HepG2 (cell line): ENCODE measurements around the gene THOC6. TPM values are rescaled to one million over a fixed set of nuclear protein-coding genes. Genes with fewer than 3 reads are reported as not detected.

Experiments used
- ATF1 ChIP-seq: IDR thresholded peaks from 2 replicates; pipeline ENCODE4 v1.6.1; 2016; ENCODE audit warnings: mild to moderate bottlenecking, control low read depth
- E2F5 ChIP-seq: sonication (generic); formaldehyde crosslinking; conservative IDR thresholded peaks from 2 replicates; pipeline ENCODE4 v1.4.0; 2020; ENCODE audit warnings: missing genetic modification reagents
- FOXP4 ChIP-seq: sonication (generic); formaldehyde crosslinking; IDR thresholded peaks from 2 replicates; pipeline ENCODE4 v1.4.0; 2020; ENCODE audit warnings: missing genetic modification reagents
- GABPB1 ChIP-seq: IDR thresholded peaks from 2 replicates; pipeline ENCODE4 v1.6.1; 2016; ENCODE audit warnings: mild to moderate bottlenecking, missing genetic modification reagents, moderate library complexity, missing compliant biosample characterization
- HNF1B ChIP-seq: sonication (generic); formaldehyde crosslinking; IDR thresholded peaks from 2 replicates; pipeline ENCODE4 v1.5.1; 2020; ENCODE audit warnings: mild to moderate bottlenecking, moderate library complexity, missing genetic modification reagents
- SALL1 ChIP-seq: sonication (generic); formaldehyde crosslinking; IDR thresholded peaks from 2 replicates; pipeline ENCODE4 v1.8.0; 2022; ENCODE audit warnings: mild to moderate bottlenecking, missing genetic modification reagents
- SIX4 ChIP-seq: sonication (generic); formaldehyde crosslinking; IDR thresholded peaks from 2 replicates; pipeline ENCODE4 v1.4.0; 2020; ENCODE audit warnings: missing genetic modification reagents
- SMAD9 ChIP-seq: sonication (generic); formaldehyde crosslinking; IDR thresholded peaks from 2 replicates; pipeline ENCODE4 v1.5.1; 2020; ENCODE audit warnings: mild to moderate bottlenecking, missing genetic modification reagents
- SP5 ChIP-seq: IDR thresholded peaks from 2 replicates; pipeline ENCODE4 v1.6.1; 2016; ENCODE audit warnings: low read depth, borderline replicate concordance
- STAT6 ChIP-seq: sonication (generic); formaldehyde crosslinking; IDR thresholded peaks from 2 replicates; pipeline ENCODE4 v1.4.0; 2020; ENCODE audit warnings: missing genetic modification reagents, mild to moderate bottlenecking, borderline replicate concordance
- ZKSCAN1 ChIP-seq: fragments of 150-350 bp; IDR thresholded peaks from 2 replicates; pipeline ENCODE4 v1.6.1; 2014; ENCODE audit warnings: low read length
- ZNF382 ChIP-seq: sonication (generic); formaldehyde crosslinking; IDR thresholded peaks from 2 replicates; pipeline ENCODE4 v1.5.0; 2020; ENCODE audit warnings: missing genetic modification reagents, mild to moderate bottlenecking, borderline replicate concordance
- ZNF510 ChIP-seq: sonication (generic); formaldehyde crosslinking; IDR thresholded peaks from 2 replicates; pipeline ENCODE4 v1.4.0; 2020; ENCODE audit warnings: low read depth, mild to moderate bottlenecking, missing genetic modification reagents
- polyA plus RNA-seq, 8 experiments: library from polyadenylated mRNA; depleted of rRNA in 3 of 8; stranded (reverse) in 7 of 8; unstranded in 1 of 8; fragments of >200 nt; fragmentation: Illumina TruSeq in 4 of 8; extraction: Trizol in 4 of 8; gene quantifications; 2 replicates each; pipeline versions ENCODE4 v1.2.1 to v1.2.3, GENCODE V29; 2011 to 2016; ENCODE audit warnings: low read depth in 4 of 8, missing spikeins in 1 of 8, mixed read lengths in 1 of 8; ENCODE audit not compliant: insufficient read depth in 1 of 8
- total RNA-seq, 5 experiments: library from RNA; depleted of rRNA; stranded (reverse); fragments of >200 nt; fragmentation: Illumina TruSeq; extraction: Trizol; gene quantifications; 2 replicates each; pipeline ENCODE4 v1.2.3, GENCODE V29; 2016; ENCODE audit warnings: low read depth in 1 of 5
- TF ChIP-seq, protein P1 (sequence below): IDR thresholded peaks from 2 replicates; pipeline ENCODE4 v1.4.0; 2020; ENCODE audit warnings: mild to moderate bottlenecking, missing genetic modification reagents
- TF ChIP-seq, protein P2 (sequence below): sonication (generic); formaldehyde crosslinking; IDR thresholded peaks from 2 replicates; pipeline ENCODE4 v1.9.0; 2022; ENCODE audit warnings: missing genetic modification reagents, mild to moderate bottlenecking, borderline replicate concordance

Gene THOC6
- total and polyA plus RNA-seq, 2 of the 13 experiments (the other 11 are each of a cell fraction or from before 2014, with no cell fraction given) = 32.1 to 37.0 TPM

DNA sequence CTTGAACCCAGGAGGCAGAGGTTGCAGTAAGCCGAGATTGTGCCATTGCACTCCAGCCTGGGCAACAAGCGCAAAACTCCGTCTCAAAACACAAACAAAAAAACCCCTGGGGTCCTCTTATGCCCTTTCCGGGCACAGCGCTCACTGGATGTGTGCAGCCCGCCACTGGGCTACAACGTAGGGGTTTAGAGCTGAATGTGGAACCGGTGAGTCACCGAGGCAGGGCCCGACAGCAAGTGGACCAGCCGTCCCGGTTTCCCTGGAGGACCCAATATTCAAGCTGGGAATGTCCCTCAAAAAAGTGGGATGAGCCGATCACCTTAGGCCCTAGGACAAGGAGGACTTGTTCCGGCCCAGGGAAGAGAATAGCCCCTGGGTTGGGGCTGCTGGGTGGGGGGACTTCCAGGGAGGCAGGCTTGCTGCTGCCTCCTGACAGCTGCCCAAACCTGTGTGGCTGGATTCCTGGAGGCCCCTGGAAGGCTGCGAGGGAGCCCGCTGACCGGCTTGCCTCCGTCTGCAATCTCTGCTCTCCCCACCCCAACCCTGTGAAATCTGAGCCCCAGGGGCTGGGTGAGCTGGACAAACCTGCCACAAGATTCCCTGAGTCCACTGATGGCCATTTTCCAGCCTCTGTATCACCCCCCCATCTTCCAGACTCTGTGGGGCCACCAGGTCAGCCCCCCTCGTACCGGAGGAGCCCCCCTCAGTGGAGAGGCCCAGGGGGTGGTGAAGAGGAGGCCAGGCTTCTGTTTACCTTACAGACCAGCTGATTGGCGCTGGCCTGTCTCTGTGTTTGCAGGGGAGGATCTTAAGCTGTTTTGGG lies 14.1 kb upstream of the THOC6 start (continued):
- TF ChIP-seq FOXP4 (CRISPR knock-in tag) = peak; percentile 34; the same call in 1 of the 2 replicates
- TF ChIP-seq SALL1 (CRISPR knock-in tag) = peak; percentile 56
- TF ChIP-seq SMAD9 (CRISPR knock-in tag) = no peak
- TF ChIP-seq, protein P1, sequence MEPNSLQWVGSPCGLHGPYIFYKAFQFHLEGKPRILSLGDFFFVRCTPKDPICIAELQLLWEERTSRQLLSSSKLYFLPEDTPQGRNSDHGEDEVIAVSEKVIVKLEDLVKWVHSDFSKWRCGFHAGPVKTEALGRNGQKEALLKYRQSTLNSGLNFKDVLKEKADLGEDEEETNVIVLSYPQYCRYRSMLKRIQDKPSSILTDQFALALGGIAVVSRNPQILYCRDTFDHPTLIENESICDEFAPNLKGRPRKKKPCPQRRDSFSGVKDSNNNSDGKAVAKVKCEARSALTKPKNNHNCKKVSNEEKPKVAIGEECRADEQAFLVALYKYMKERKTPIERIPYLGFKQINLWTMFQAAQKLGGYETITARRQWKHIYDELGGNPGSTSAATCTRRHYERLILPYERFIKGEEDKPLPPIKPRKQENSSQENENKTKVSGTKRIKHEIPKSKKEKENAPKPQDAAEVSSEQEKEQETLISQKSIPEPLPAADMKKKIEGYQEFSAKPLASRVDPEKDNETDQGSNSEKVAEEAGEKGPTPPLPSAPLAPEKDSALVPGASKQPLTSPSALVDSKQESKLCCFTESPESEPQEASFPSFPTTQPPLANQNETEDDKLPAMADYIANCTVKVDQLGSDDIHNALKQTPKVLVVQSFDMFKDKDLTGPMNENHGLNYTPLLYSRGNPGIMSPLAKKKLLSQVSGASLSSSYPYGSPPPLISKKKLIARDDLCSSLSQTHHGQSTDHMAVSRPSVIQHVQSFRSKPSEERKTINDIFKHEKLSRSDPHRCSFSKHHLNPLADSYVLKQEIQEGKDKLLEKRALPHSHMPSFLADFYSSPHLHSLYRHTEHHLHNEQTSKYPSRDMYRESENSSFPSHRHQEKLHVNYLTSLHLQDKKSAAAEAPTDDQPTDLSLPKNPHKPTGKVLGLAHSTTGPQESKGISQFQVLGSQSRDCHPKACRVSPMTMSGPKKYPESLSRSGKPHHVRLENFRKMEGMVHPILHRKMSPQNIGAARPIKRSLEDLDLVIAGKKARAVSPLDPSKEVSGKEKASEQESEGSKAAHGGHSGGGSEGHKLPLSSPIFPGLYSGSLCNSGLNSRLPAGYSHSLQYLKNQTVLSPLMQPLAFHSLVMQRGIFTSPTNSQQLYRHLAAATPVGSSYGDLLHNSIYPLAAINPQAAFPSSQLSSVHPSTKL = peak; percentile 35; the same call in 1 of the 2 replicates
- TF ChIP-seq HNF1B = peak; percentile 48; the same call in 1 of the 2 replicates
- TF ChIP-seq ZNF382 (CRISPR knock-in tag) = no peak
- 0 out of 2 replicates have a peak, but pooled peaks have one; percentile 31 for TF ChIP-seq SP5 (CRISPR knock-in tag)
- peak; percentile 78; the same call in 1 of the 2 replicates for TF ChIP-seq SIX4 (CRISPR knock-in tag)
- TF ChIP-seq ZKSCAN1 = no peak
- TF ChIP-seq, protein P2, sequence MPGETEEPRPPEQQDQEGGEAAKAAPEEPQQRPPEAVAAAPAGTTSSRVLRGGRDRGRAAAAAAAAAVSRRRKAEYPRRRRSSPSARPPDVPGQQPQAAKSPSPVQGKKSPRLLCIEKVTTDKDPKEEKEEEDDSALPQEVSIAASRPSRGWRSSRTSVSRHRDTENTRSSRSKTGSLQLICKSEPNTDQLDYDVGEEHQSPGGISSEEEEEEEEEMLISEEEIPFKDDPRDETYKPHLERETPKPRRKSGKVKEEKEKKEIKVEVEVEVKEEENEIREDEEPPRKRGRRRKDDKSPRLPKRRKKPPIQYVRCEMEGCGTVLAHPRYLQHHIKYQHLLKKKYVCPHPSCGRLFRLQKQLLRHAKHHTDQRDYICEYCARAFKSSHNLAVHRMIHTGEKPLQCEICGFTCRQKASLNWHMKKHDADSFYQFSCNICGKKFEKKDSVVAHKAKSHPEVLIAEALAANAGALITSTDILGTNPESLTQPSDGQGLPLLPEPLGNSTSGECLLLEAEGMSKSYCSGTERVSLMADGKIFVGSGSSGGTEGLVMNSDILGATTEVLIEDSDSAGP (CRISPR knock-in tag) = 0 out of 2 replicates have a peak, but pooled peaks have one; percentile 16
- TF ChIP-seq GABPB1 (CRISPR knock-in tag) = 0 out of 2 replicates have a peak, but pooled peaks have one; percentile 15
- TF ChIP-seq STAT6 = no peak
- no peak for TF ChIP-seq ATF1 (CRISPR knock-in tag)
- TF ChIP-seq ZNF510 (CRISPR knock-in tag) = no peak
- TF ChIP-seq E2F5 = no peak
